GM19240 (cell line): ENCODE data around the gene TLE1.
"Not testable (repeated sequence)": the region's sequence is repeated elsewhere in the genome, so short reads cannot be mapped to it uniquely, and the experiment has no call there.

Experiments
- DNase-seq: peaks from one replicate; pipeline ENCODE4 v3.0.0; 2011; ENCODE audit warnings: low spot score; ENCODE audit not compliant: insufficient read length

TLE1 gene

DNA sequence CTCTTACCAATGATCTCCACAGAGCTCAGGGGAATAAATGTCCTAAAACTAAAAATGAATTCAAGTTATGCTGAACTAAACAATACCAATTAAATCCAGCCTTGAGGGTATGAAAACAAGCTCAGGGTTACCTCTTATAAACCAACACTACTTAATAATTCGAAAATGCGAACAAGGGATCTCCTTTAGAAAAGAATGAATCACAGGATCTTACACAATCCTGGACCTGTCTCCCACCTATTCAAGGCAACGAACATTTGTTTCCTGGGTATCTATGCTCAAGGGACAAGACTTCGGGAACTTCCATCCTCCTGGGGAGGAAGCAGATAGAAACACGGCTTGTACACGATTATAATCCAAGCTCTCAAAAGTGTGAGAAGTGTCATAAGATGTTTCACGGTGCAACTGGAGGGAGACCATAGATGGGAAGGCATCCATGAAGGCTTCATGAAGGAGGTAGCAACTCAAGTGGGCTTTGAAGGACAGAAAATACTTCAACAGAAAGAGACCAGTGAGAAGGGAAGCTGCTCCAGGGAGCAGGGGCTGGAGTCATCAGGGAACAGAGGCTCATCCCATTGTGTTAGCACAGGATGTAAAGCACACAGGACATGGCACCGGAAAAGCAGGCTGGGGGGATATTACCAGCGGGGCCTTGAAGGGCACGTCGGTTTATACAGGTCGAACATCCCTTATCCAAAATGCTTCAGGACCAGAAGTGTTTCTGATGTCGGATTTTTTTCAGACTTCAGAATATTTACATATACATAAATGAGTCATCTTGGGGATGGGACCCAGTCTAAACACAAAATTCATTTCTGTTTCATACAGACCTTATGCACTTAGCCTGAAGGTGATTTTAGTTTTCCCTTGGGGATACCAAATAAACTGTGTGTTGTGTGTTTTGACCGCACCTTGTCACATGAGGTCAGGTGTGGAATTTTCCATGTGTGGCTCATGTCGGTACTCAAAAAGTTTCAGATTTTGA lies 87.4 kb downstream of the TLE1 start:
- DNase-seq = no peak

- DNase-seq = no peak
Observed at GRCh38 chr9:81600631-81601030, 88.7 kb downstream of the TLE1 start.

- no peak for DNase-seq
Observed at GRCh38 chr9:81599837-81600236, 89.5 kb downstream of the TLE1 start.

DNA sequence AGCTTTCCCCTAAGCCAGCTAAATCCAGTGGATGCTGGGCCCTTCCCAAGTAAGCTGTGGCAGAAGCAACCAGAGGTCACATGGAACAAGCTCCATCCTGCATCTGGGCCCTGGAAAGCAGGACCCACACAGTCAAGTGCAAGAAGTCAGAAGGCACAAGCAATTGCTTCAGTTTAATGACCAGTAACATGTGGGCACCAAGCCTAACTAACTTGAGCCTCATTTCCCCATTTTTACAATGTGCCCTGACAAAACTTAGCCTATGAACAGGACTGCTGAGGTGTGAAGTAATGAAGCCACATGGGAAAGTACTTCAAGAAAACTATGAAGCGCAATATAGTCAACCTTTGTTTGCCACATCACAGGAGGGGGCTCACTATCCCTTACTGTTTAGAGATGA lies 90.5 kb downstream of the TLE1 start:
- no peak for DNase-seq

GRCh38 chr9:81598123-81598497 lies 91.2 kb downstream of the TLE1 start:
- DNase-seq = no peak

GRCh38 chr9:81597419-81598122 lies 91.8 kb downstream of the TLE1 start:
- no peak for DNase-seq

DNA sequence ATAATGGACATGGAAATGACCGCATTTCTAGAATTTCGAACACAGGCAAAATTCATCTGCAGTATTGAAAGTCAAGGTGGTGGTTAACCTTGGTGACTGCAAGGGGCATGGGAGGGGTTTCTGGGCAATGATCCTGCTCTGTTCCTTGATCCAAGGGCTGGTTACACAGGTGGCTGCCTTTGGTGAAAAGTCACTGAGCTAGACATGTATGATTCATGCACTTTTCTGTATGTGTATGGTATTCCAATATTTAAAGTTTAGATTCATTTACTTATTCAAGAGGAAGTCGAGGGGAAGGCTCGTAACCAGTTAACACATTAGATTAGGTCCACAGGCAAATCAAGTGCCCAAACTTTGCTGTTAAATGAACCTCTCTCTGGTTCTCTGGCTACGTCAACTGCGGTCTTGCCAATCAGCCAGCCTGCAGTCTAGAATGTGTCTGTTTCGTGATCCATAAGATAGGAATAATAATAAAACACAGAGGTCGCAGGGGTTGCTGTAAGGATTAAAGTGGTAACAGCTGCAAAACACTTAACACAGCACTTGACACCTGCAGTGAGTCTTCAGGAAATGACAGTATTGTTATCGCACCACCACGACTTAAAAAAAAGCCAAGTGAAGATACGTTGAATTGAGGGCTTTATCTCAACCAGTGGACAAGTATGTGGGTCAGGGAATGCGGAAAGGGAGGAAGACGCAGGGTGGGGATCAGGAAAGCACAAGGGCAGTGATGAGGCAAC lies 92.5 kb downstream of the TLE1 start:
- no peak for DNase-seq

DNA sequence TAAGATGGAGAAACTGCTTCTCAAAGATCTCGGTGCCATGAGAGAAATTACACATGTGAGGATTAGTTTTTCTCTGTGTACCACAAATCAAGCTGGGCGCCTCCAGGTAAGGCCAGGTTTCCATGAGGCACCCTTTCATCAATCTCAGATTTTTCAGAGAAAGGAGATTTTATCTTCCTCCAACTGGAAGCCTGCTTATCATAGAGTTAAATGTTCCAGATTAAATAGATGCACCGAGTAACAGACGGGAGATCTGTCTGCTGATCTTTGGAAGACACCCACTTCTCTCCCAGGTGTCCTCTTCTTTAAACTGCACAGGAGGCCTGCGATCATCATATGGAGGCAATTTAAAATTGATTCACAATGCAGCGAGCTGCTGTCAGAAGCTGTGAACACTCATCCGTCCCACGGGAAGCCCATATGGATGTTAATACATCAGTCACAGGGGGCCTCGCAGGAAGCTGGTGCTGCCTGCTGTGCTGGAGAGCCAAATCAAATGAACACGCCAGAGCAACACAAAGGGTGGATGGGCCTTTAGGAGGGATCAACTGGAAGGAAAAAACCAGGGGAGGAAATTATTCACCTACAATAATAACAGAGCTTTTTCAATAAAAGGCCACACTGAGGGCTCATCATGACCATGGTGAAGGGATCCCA lies 93.3 kb downstream of the TLE1 start:
- DNase-seq = no peak

DNA sequence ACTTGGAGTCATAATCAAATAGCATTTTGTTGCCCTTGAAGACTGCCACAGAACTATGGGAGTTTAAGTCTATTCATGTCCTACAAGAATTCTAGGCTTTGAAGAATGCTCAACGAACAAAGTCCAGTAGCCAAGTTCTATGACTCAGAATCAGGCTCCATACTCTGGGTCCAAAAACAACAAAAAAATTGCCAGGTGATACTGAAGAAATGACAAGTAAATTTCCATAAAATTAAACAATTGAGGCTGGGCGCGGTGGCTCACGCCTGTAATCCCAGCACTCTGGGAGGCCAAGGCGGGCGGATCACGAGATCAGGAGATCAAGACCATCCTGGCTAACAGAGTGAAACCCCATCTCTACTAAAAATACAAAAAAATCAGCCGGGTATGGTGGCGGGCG lies 94.1 kb downstream of the TLE1 start:
- DNase-seq = not testable (repeated sequence)

- DNase-seq = no peak
Observed at GRCh38 chr9:81594415-81594814, 94.9 kb downstream of the TLE1 start.

DNA sequence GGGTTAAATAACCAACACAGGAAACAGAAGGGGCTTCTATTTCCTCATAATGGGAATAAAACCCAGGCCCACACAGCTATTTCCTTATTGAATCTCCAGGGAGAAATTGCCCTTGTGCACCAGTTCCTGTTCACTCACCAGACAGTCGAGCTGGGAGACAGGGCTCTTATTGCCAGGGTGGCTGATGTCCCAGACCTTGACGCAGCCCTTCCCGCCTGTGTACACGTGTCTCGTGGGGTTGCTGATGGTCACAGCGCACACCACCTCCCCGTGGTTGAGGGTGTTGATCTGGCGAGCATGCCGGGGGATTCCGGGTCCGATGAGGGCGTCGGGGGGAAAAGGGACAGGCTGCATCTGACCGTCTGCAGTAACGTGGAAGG lies 96.5 kb downstream of the TLE1 start:
- DNase-seq = no peak

DNA sequence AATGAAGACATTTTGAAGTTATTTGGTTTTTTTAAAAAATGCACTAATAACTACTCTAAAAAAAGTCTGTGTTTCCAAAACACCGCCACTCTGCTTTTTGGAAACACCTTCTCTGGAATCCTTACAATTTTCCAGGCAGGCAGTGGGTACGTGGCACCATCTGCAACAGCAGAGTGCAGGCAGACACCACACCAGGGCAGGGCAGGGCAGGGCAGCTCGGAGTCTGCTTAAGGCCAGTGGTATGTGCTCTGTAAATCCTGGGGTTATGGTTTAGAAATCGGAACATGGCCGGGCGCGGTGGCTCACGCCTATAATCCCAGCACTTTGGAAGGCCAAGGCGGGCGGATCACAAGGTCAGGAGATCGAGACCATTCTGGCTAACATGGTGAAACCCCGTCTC lies 97.6 kb downstream of the TLE1 start:
- DNase-seq = no peak

DNA sequence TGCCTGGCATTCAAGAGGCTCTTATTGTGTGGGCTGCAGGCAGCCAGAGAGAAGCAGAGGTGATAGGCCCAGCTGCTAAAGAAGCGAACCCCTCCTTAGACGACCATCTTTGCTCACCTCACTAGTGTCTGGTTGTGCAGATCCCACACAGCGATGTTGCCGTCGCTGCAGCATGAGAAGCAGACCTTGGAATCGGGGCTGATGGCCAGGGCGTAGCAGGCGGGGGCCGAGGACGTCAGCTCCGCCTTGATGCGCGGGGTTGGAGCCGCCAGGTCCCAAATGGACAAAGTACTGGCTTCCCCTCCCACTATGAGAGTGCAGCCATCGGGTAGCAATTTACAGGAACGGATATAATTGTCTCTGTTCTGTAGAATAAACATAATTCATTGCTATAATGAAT lies 98.7 kb downstream of the TLE1 start:
- no peak for DNase-seq

- DNase-seq = no peak
Observed at GRCh38 chr9:81589819-81590218, 99.5 kb downstream of the TLE1 start.

DNA sequence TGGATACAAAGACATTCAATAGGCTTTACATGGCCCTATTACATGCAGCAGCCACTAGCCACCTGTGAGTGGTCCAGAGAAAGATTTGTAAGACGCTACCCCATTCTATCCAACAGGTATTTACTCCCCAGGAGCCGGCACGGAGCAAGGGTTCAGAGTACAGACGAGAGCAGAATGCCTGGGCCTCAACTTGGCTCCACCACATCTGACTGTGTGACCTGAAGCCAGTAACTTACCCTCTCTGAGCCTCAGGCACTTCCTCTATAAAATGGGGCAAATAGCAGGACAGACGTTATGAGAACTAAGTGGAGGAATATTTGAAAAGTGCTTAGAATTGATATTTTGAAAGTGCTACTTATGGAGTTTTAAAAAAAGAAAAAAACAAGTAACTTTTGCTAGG lies 100.0 kb downstream of the TLE1 start:
- DNase-seq = no peak

GRCh38 chr9:81588148-81588871 lies 101.0 kb downstream of the TLE1 start:
- no peak for DNase-seq

- no peak for DNase-seq
Observed at GRCh38 chr9:81586786-81587185, 102.6 kb downstream of the TLE1 start.

GRCh38 chr9:81585191-81585763 lies 104.1 kb downstream of the TLE1 start:
- no peak for DNase-seq

GRCh38 chr9:81584099-81584498 lies 105.2 kb downstream of the TLE1 start:
- DNase-seq = no peak

DNA sequence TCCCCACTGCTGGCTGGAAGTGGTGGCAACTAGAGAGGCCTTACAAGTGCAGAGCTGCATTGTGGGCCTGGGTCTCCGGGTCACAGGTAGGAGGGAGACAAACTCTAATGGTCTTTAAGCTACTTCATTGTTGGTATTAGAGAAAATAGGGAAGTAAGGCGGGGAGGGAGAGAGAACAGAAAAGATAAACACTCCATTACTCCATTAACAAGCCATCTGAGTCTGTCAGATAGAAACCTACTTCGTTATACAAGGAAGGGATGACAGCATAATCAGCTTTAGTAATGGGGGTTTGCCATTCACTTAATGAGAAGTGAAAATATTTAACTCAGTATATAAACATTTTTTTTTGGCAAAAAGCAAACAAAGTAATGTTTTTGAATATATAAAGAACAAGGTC lies 107.4 kb downstream of the TLE1 start:
- no peak for DNase-seq
